HCT116 (cell line): Measurements from ENCODE around the gene RGS9BP. TPM values are rescaled to one million over a fixed set of nuclear protein-coding genes. Genes with fewer than 3 reads are reported as not detected.

Experiments
- ATAC-seq: fragments of 200-7000 bp; cut with Tn5 transposase; 2 replicates; pipeline ENCODE4 v1.9.1; 2020; ENCODE audit warnings: mild to moderate bottlenecking, moderate library complexity
- BruUV-seq: library from RNA; stranded (reverse); fragments of 400-500 nt; replicated peaks from 2 replicates; lab custom pipeline; 2021; lab: Mats Ljungman, UMichigan
- CTCF ChIA-PET: fragments of 300-600 bp; sonication (Branson Sonifier 250); formaldehyde crosslinking; loops from one replicate; lab custom pipeline; 2021; ENCODE audit warnings: antibody characterized with exemption; lab: Charles Lee
- POLR2A ChIA-PET: fragments of 300-600, 350-600 bp; sonication (Branson Sonifier 250); formaldehyde crosslinking; loops from one replicate; lab custom pipeline; 2021; ENCODE audit warnings: antibody characterized with exemption; lab: Charles Lee
- RAD21 ChIA-PET, 2 experiments: fragments of 300-600 bp; sonication (Branson Sonifier 250); formaldehyde crosslinking; loops; one replicate each; lab custom pipeline; 2023; ENCODE audit warnings: low total read pairs in 2 of 2; ENCODE audit not compliant: uncharacterized antibody in 2 of 2, unreplicated experiment in 2 of 2, low non-redundant PET in 1 of 2; lab: Charles Lee
- DNase-seq: peaks from one replicate; pipeline ENCODE4 v3.0.0-alpha.2; 2010; ENCODE audit warnings: low read depth, low spot score
- H2AFZ ChIP-seq: fragments of 200-600 bp; shearing (Covaris generic), sonication (generic); 2 replicates; pipeline ENCODE4 v1.6.1; 2017; ENCODE audit warnings: low read depth, mixed run types, mixed read lengths, antibody characterized with exemption, low read length; ENCODE audit not compliant: poor library complexity, severe bottlenecking
- H3K27ac ChIP-seq: 2 replicates; pipeline ENCODE4 v1.5.1; 2012; ENCODE audit warnings: low read depth, low read length
- H3K27me3 ChIP-seq: fragments of 200-600 bp; sonication (generic); 2 replicates; pipeline ENCODE4 v1.6.1; 2016; ENCODE audit warnings: mixed run types, low read length, mixed read lengths; ENCODE audit not compliant: insufficient read depth
- H3K36me3 ChIP-seq, 2 experiments: fragments of 200-500 bp in 1 of 2; fragments of 200-600 bp in 1 of 2; sonication (Bioruptor generic) in 1 of 2; sonication (generic) in 1 of 2; 2 replicates each; pipeline versions ENCODE4 v1.5.1 to v1.6.1; 2014 to 2016; ENCODE audit warnings: low read length in 2 of 2, inconsistent platforms in 1 of 2, mixed read lengths in 1 of 2, mixed run types in 1 of 2; ENCODE audit not compliant: insufficient read depth in 2 of 2, control insufficient read depth in 1 of 2
- H3K4me1 ChIP-seq, 2 experiments: fragments of 200-600 bp in 1 of 2; sonication (generic) in 1 of 2; 2 replicates each; pipeline versions ENCODE4 v1.5.1 to v1.6.1; 2012 to 2017; ENCODE audit warnings: low read length in 2 of 2, inconsistent platforms in 1 of 2, mild to moderate bottlenecking in 1 of 2, mixed read lengths in 1 of 2, mixed run types in 1 of 2, moderate library complexity in 1 of 2; ENCODE audit not compliant: insufficient read depth in 2 of 2, control insufficient read depth in 1 of 2
- H3K4me2 ChIP-seq: fragments of 200-600 bp; sonication (generic); 2 replicates; pipeline ENCODE4 v1.6.1; 2017; ENCODE audit warnings: mixed run types, low read length, mixed read lengths
- H3K4me3 ChIP-seq, 2 experiments: fragments of 200-600 bp in 1 of 2; sonication (generic) in 1 of 2; replicated peaks in 1 of 2; 2 replicates each; pipeline ENCODE4 v1.5.1; 2011 to 2016; ENCODE audit warnings: low read length in 2 of 2, control low read depth in 1 of 2, low read depth in 1 of 2, mild to moderate bottlenecking in 1 of 2, mixed read lengths in 1 of 2, mixed run types in 1 of 2
- H3K79me2 ChIP-seq: fragments of 200-600 bp; sonication (generic); 2 replicates; pipeline ENCODE4 v1.6.1; 2017; ENCODE audit warnings: mild to moderate bottlenecking, mixed run types, low read length, moderate library complexity, mixed read lengths; ENCODE audit not compliant: insufficient read depth
- H3K9ac ChIP-seq: fragments of 200-600 bp; sonication (generic); 2 replicates; pipeline ENCODE4 v1.6.1; 2016; ENCODE audit warnings: low read length, mixed read lengths
- H3K9me2 ChIP-seq: fragments of 200-600 bp; sonication (generic), shearing (Covaris generic); 2 replicates; pipeline ENCODE4 v1.6.1; 2017; ENCODE audit warnings: mixed run types, mild to moderate bottlenecking, moderate library complexity; ENCODE audit not compliant: insufficient read depth
- H3K9me3 ChIP-seq, 2 experiments: fragments of 200-500 bp in 1 of 2; fragments of 200-600 bp in 1 of 2; sonication (Bioruptor generic) in 1 of 2; sonication (generic) in 1 of 2; 2 replicates each; pipeline ENCODE4 v1.6.1; 2014 to 2017; ENCODE audit warnings: low read length in 2 of 2, mixed read lengths in 2 of 2, inconsistent platforms in 1 of 2, low read depth in 1 of 2, mild to moderate bottlenecking in 1 of 2, mixed run types in 1 of 2, moderate library complexity in 1 of 2; ENCODE audit not compliant: control insufficient read depth in 1 of 2, insufficient read depth in 1 of 2
- H4K20me1 ChIP-seq: fragments of 200-600 bp; sonication (generic), shearing (Covaris generic); 2 replicates; pipeline ENCODE4 v1.6.1; 2017; ENCODE audit warnings: mixed run types, mild to moderate bottlenecking, moderate library complexity; ENCODE audit not compliant: insufficient read depth
- CEBPB ChIP-seq: IDR thresholded peaks from 2 replicates; pipeline ENCODE4 v1.6.1; 2012; ENCODE audit warnings: low read depth
- ELF1 ChIP-seq: IDR thresholded peaks from 2 replicates; pipeline ENCODE4 v1.6.1; 2012; ENCODE audit warnings: low read depth, borderline replicate concordance
- JUND ChIP-seq: IDR thresholded peaks from 2 replicates; pipeline ENCODE4 v1.6.1; 2012
- POLR2A ChIP-seq: IDR thresholded peaks from 2 replicates; pipeline ENCODE4 v1.7.0; 2011; ENCODE audit warnings: borderline replicate concordance; ENCODE audit not compliant: insufficient read depth, insufficient read length; ENCODE audit errors: extremely low read depth
- SRF ChIP-seq: IDR thresholded peaks from 2 replicates; pipeline ENCODE4 v1.6.1; 2012; ENCODE audit warnings: low read depth
- YY1 ChIP-seq: IDR thresholded peaks from 2 replicates; pipeline ENCODE4 v1.6.1; 2011; ENCODE audit warnings: low read length, low read depth, moderate library complexity, mild to moderate bottlenecking; ENCODE audit not compliant: insufficient replicate concordance; ENCODE audit errors: extremely low read depth
- ZFX ChIP-seq: fragments of 450-650 bp; IDR thresholded peaks from 2 replicates; pipeline ENCODE4 v1.6.1; 2017
- intact Hi-C: fragments of 100-400 bp; cut with micrococcal nuclease; formaldehyde crosslinking; loops from 2 replicates; pipeline ENCODE4 v1.10.0; 2022
- total RNA-seq: library from RNA; stranded (reverse); gene quantifications from one replicate; pipeline ENCODE4 v1.2.1, GENCODE V29; 2021; ENCODE audit not compliant: unreplicated experiment
- TF ChIP-seq, protein P1 (sequence below): IDR thresholded peaks from 2 replicates; pipeline ENCODE4 v1.6.1; 2012; ENCODE audit warnings: low read depth
- TF ChIP-seq, protein P2 (sequence below): IDR thresholded peaks from 2 replicates; pipeline ENCODE4 v1.6.1; 2011; ENCODE audit warnings: mild to moderate bottlenecking, low read length, moderate library complexity; ENCODE audit not compliant: insufficient replicate concordance; ENCODE audit errors: extremely low read depth

The RGS9BP gene
- total RNA-seq, 1 experiment from 2014 or later = 0.54 TPM

DNA sequence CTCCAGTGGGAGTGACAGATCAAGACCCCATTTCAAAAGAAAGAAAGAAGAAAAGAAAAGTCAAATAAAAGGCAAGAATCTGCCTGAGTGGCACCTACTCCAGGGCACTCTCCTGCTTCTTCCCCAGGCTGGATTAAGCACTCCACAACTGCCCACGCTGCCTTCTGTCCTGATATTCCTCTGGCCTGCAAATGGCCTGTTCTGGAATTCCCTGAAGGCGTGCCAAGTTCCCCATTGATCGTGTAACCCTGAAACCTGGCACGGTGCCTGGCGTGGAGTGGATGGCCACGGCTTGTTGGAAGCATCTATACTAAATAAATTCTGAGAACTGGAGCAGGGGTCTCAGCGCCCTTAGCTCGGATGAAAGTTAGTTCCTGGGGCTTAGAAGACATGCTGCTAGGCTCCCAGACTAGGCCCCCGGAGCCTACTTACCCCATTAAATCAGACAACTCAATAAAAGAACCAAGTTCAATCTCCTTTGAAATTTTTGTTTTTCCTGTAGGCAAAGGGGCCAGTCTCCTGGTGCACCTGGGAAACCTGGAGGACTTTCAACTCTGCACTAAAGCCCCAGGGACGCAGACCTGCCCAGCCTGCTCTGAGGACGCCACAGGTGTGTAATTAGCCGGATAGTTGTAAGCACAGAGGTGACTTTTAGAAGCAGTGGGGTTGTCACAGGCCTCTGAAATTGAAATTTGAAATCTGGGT lies 22.6 kb upstream of the RGS9BP start:
- no peaks in the 10 kb centered on the region for H3K27me3 ChIP-seq
- no peak for TF ChIP-seq SRF
- TF ChIP-seq, protein P1, sequence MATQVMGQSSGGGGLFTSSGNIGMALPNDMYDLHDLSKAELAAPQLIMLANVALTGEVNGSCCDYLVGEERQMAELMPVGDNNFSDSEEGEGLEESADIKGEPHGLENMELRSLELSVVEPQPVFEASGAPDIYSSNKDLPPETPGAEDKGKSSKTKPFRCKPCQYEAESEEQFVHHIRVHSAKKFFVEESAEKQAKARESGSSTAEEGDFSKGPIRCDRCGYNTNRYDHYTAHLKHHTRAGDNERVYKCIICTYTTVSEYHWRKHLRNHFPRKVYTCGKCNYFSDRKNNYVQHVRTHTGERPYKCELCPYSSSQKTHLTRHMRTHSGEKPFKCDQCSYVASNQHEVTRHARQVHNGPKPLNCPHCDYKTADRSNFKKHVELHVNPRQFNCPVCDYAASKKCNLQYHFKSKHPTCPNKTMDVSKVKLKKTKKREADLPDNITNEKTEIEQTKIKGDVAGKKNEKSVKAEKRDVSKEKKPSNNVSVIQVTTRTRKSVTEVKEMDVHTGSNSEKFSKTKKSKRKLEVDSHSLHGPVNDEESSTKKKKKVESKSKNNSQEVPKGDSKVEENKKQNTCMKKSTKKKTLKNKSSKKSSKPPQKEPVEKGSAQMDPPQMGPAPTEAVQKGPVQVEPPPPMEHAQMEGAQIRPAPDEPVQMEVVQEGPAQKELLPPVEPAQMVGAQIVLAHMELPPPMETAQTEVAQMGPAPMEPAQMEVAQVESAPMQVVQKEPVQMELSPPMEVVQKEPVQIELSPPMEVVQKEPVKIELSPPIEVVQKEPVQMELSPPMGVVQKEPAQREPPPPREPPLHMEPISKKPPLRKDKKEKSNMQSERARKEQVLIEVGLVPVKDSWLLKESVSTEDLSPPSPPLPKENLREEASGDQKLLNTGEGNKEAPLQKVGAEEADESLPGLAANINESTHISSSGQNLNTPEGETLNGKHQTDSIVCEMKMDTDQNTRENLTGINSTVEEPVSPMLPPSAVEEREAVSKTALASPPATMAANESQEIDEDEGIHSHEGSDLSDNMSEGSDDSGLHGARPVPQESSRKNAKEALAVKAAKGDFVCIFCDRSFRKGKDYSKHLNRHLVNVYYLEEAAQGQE = no peak
- TF ChIP-seq CEBPB = no peak
- TF ChIP-seq, protein P2, sequence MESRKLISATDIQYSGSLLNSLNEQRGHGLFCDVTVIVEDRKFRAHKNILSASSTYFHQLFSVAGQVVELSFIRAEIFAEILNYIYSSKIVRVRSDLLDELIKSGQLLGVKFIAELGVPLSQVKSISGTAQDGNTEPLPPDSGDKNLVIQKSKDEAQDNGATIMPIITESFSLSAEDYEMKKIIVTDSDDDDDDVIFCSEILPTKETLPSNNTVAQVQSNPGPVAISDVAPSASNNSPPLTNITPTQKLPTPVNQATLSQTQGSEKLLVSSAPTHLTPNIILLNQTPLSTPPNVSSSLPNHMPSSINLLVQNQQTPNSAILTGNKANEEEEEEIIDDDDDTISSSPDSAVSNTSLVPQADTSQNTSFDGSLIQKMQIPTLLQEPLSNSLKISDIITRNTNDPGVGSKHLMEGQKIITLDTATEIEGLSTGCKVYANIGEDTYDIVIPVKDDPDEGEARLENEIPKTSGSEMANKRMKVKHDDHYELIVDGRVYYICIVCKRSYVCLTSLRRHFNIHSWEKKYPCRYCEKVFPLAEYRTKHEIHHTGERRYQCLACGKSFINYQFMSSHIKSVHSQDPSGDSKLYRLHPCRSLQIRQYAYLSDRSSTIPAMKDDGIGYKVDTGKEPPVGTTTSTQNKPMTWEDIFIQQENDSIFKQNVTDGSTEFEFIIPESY = no peak
- TF ChIP-seq YY1 = no peak
- TF ChIP-seq JUND = no peak
- TF ChIP-seq POLR2A = no peak
- TF ChIP-seq ELF1 = no peak
- no peak for TF ChIP-seq ZFX
- no peak overlapping the region for H3K4me3 ChIP-seq
- peaks cover 13 to 14% of the 10 kb centered on the region in 2 experiments; a peak in 2 of 4 replicates for H3K36me3 ChIP-seq
- no TSS peak for BruUV-seq
- intact Hi-C loops = no loop called here
- H3K27ac ChIP-seq = no peak overlapping the region
- H3K4me2 ChIP-seq = no peak overlapping the region
- POLR2A ChIA-PET = no interaction called here
- H2AFZ ChIP-seq = no peak overlapping the region
- DNase-seq = no peak
- peaks cover 21% of the 10 kb centered on the region; the same call in 1 of the 2 replicates for H3K79me2 ChIP-seq
- peaks cover 3 to 6% of the 10 kb centered on the region in 2 experiments; a peak in 3 of 4 replicates for H3K4me1 ChIP-seq
- no peak for ATAC-seq
- H3K9me3 ChIP-seq = no peaks in the 10 kb centered on the region
- no peaks in the 10 kb centered on the region for H4K20me1 ChIP-seq
- RAD21 ChIA-PET = no interaction called here
- H3K9ac ChIP-seq = no peak overlapping the region
- H3K9me2 ChIP-seq = no peaks in the 10 kb centered on the region
- CTCF ChIA-PET = no interaction called here
